ENCODE data around the gene LMO7. TPM values are rescaled to one million over a fixed set of nuclear protein-coding genes. Genes with fewer than 3 reads are reported as not detected.

The LMO7 gene
- total RNA-seq, 1 donor from 2014 or later, result 3.2 TPM

- intact Hi-C loops (cut with micrococcal nuclease), result no loop called here
- no peak overlapping the region for H3K27ac Mint-ChIP-seq
- H3K27me3 Mint-ChIP-seq (ENCODE audit: insufficient read depth), result no peaks in the 10 kb centered on the region
Measured at GRCh38 chr13:75811361-75811760, 175.2 kb downstream of the LMO7 start.

GRCh38 chr13:75811841-75812240, 175.7 kb downstream of the LMO7 start:
- Mint-ChIP-seq H3K4me1 (ENCODE audit: low read depth) (no peaks in the 10 kb centered on the region), H3K9me3 (no peaks in the 10 kb centered on the region), H3K27ac (no peak overlapping the region), H3K27me3 (ENCODE audit: insufficient read depth) (no peaks in the 10 kb centered on the region), H3K36me3 (ENCODE audit: low read depth) (no peaks in the 10 kb centered on the region), H3K4me3 (no peak overlapping the region)
- intact Hi-C loops (cut with micrococcal nuclease), result no loop called here
- no peak for DNase-seq (ENCODE audit: low spot score)

More at GRCh38 chr13:75811361-75811760, 175.2 kb downstream of the LMO7 start:
- Mint-ChIP-seq H3K4me3 (no peak overlapping the region), H3K4me1 (ENCODE audit: low read depth) (no peaks in the 10 kb centered on the region), H3K9me3 (no peaks in the 10 kb centered on the region), H3K36me3 (ENCODE audit: low read depth) (no peaks in the 10 kb centered on the region)
- DNase-seq (ENCODE audit: low spot score), result no peak

DNA sequence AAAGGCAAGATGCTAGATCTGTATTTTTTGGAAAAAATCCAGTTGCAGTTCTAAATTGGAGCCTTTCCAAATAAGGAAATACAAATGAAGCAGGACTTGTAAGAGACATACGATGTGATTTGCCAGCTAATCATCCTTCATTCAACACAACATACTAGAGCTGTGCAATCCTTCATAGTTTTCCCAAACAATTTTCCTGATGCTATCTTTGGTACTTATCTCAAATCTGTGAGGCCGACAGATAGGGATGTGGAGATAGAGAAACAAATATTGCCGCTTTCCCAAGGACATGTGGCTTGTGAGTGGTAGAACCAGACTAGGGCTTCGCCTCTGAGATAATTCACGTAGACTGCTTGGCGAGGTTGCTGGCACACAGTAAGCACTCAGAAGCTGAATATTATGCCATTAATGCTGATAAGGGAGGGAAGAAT, 176.6 kb downstream of the LMO7 start:
- H3K36me3 Mint-ChIP-seq (ENCODE audit: low read depth), result no peaks in the 10 kb centered on the region
- H3K9me3 Mint-ChIP-seq, result no peaks in the 10 kb centered on the region
- no peak for DNase-seq (ENCODE audit: low spot score)
- no peaks in the 10 kb centered on the region for H3K27me3 Mint-ChIP-seq (ENCODE audit: insufficient read depth)
- no peak overlapping the region for H3K4me3 Mint-ChIP-seq
- no peak overlapping the region for H3K27ac Mint-ChIP-seq
- H3K4me1 Mint-ChIP-seq (ENCODE audit: low read depth), result no peaks in the 10 kb centered on the region
- intact Hi-C loops (cut with micrococcal nuclease), result no loop called here

- no peak overlapping the region for H3K27ac Mint-ChIP-seq
- intact Hi-C loops (cut with micrococcal nuclease), result no loop called here
- H3K4me3 Mint-ChIP-seq, result no peak overlapping the region
- no peaks in the 10 kb centered on the region for H3K27me3 Mint-ChIP-seq (ENCODE audit: insufficient read depth)
- H3K9me3 Mint-ChIP-seq, result no peaks in the 10 kb centered on the region
- H3K36me3 Mint-ChIP-seq (ENCODE audit: low read depth), result no peaks in the 10 kb centered on the region
- DNase-seq (ENCODE audit: low spot score), result no peak
- H3K4me1 Mint-ChIP-seq (ENCODE audit: low read depth), result no peaks in the 10 kb centered on the region
Measured at GRCh38 chr13:75813323-75813722, 177.2 kb downstream of the LMO7 start.

GRCh38 chr13:75818179-75818967, 182.2 kb downstream of the LMO7 start:
- intact Hi-C loops (cut with micrococcal nuclease), result no loop called here
- Mint-ChIP-seq H3K27me3 (ENCODE audit: insufficient read depth) (no peaks in the 10 kb centered on the region), H3K4me3 (no peak overlapping the region), H3K9me3 (no peaks in the 10 kb centered on the region), H3K4me1 (ENCODE audit: low read depth) (no peaks in the 10 kb centered on the region), H3K27ac (no peak overlapping the region), H3K36me3 (ENCODE audit: low read depth) (no peaks in the 10 kb centered on the region)
- DNase-seq (ENCODE audit: low spot score), result no peak

- DNase-seq (ENCODE audit: low spot score), result no peak
- H3K27me3 Mint-ChIP-seq (ENCODE audit: insufficient read depth), result no peaks in the 10 kb centered on the region
- H3K36me3 Mint-ChIP-seq (ENCODE audit: low read depth), result no peaks in the 10 kb centered on the region
- H3K27ac Mint-ChIP-seq, result no peak overlapping the region
- intact Hi-C loops (cut with micrococcal nuclease), result no loop called here
- H3K9me3 Mint-ChIP-seq, result no peaks in the 10 kb centered on the region
- H3K4me1 Mint-ChIP-seq (ENCODE audit: low read depth), result no peaks in the 10 kb centered on the region
- H3K4me3 Mint-ChIP-seq, result no peak overlapping the region
Measured at GRCh38 chr13:75818968-75819225, 182.8 kb downstream of the LMO7 start.

DNA sequence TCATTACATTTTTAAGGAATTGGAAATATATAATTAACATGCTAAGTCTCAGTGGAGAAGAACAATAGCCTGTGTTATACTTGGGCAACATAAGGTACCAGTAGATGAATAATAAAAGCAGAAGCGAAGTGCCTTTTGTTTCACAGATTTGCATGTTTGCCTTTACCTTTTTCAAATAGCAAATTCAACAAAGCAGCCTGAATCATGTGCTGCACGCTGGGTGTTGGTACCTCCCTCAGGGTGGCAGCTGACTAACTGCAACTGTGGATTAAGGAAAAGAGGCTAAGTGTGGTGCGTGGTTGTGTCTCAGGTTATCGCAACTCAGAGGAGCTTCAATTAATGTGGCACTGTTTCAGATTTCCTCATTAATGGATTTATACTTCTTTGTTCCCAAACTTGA, 189.0 kb downstream of the LMO7 start:
- Mint-ChIP-seq H3K9me3 (no peaks in the 10 kb centered on the region), H3K27me3 (ENCODE audit: insufficient read depth) (no peaks in the 10 kb centered on the region), H3K4me1 (ENCODE audit: low read depth) (no peaks in the 10 kb centered on the region), H3K27ac (no peak overlapping the region), H3K4me3 (no peak overlapping the region), H3K36me3 (ENCODE audit: low read depth) (peaks cover 2% of the 10 kb centered on the region)
- intact Hi-C loops (cut with micrococcal nuclease), result no loop called here
- no peak for DNase-seq (ENCODE audit: low spot score)

GRCh38 chr13:75825594-75825993, 189.5 kb downstream of the LMO7 start:
- Mint-ChIP-seq H3K27me3 (ENCODE audit: insufficient read depth) (no peaks in the 10 kb centered on the region), H3K4me1 (ENCODE audit: low read depth) (no peaks in the 10 kb centered on the region), H3K36me3 (ENCODE audit: low read depth) (peaks cover 2% of the 10 kb centered on the region), H3K4me3 (no peak overlapping the region), H3K9me3 (peaks cover under 1% of the 10 kb centered on the region), H3K27ac (no peak overlapping the region)
- intact Hi-C loops (cut with micrococcal nuclease), result no loop called here
- DNase-seq (ENCODE audit: low spot score), result no peak

DNA sequence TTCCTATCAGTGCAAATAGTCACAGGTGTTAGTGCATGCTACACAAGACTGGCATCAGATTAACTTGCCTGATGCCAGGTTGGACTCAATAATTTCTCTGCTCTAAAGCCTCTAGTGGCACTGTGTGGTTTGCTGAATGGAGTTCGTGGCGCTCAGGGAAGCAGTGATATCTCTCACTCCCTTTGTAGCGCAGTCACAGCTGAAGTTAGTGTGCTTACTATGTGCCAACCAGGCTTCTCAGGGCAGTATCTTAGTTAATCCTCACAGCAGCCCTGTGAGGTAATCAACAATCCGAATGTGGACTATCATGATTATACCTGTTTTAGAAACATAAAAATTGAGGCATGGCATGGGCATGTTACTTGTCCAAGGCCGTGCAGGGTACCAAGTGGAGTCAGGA, 190.3 kb downstream of the LMO7 start:
- H3K9me3 Mint-ChIP-seq, result peaks cover 6% of the 10 kb centered on the region
- no peaks in the 10 kb centered on the region for H3K27me3 Mint-ChIP-seq (ENCODE audit: insufficient read depth)
- H3K4me3 Mint-ChIP-seq, result no peak overlapping the region
- peaks cover 5% of the 10 kb centered on the region for H3K36me3 Mint-ChIP-seq (ENCODE audit: low read depth)
- intact Hi-C loops (cut with micrococcal nuclease), result no loop called here
- no peaks in the 10 kb centered on the region for H3K4me1 Mint-ChIP-seq (ENCODE audit: low read depth)
- no peak for DNase-seq (ENCODE audit: low spot score)
- H3K27ac Mint-ChIP-seq, result no peak overlapping the region

- H3K36me3 Mint-ChIP-seq (ENCODE audit: low read depth), result peaks cover 5% of the 10 kb centered on the region
- no peak overlapping the region for H3K27ac Mint-ChIP-seq
- H3K4me3 Mint-ChIP-seq, result no peak overlapping the region
- H3K9me3 Mint-ChIP-seq, result peaks cover 6% of the 10 kb centered on the region
- H3K27me3 Mint-ChIP-seq (ENCODE audit: insufficient read depth), result no peaks in the 10 kb centered on the region
- no peak for DNase-seq (ENCODE audit: low spot score)
- no peaks in the 10 kb centered on the region for H3K4me1 Mint-ChIP-seq (ENCODE audit: low read depth)
- intact Hi-C loops (cut with micrococcal nuclease), result no loop called here
Measured at GRCh38 chr13:75829830-75830229, 193.7 kb downstream of the LMO7 start.

- H3K27me3 Mint-ChIP-seq (ENCODE audit: insufficient read depth), result no peaks in the 10 kb centered on the region
- H3K4me1 Mint-ChIP-seq (ENCODE audit: low read depth), result no peaks in the 10 kb centered on the region
- H3K36me3 Mint-ChIP-seq (ENCODE audit: low read depth), result peaks cover 5% of the 10 kb centered on the region
- peaks cover 6% of the 10 kb centered on the region for H3K9me3 Mint-ChIP-seq
- no peak for DNase-seq (ENCODE audit: low spot score)
- intact Hi-C loops (cut with micrococcal nuclease), result no loop called here
- H3K4me3 Mint-ChIP-seq, result no peak overlapping the region
- H3K27ac Mint-ChIP-seq, result no peak overlapping the region
Measured at GRCh38 chr13:75830842-75831241, 194.7 kb downstream of the LMO7 start.

DNA sequence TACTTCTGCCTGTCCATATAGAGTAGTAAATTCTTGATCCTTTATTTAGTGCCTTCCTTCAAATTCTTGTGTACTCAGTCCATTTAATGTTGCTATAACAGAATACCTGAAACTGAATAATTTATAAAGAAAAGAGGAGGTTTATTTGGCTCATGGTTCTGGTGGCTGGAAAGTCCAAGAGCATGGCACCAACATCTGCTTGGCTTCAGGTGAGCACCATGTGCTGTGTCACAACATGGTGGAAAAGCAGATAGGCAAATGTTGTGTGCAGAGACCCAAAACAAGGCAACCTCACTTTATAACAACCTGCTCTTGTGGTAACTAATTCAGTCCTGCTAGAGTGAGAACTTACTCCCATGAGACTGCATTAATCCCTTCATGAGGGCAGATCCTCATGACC, 195.3 kb downstream of the LMO7 start:
- intact Hi-C loops (cut with micrococcal nuclease), result no loop called here
- DNase-seq (ENCODE audit: low spot score), result no peak
- H3K4me3 Mint-ChIP-seq, result no peak overlapping the region
- H3K27ac Mint-ChIP-seq, result no peak overlapping the region
- H3K4me1 Mint-ChIP-seq (ENCODE audit: low read depth), result no peaks in the 10 kb centered on the region
- H3K36me3 Mint-ChIP-seq (ENCODE audit: low read depth), result peaks cover 5% of the 10 kb centered on the region
- peaks cover 6% of the 10 kb centered on the region for H3K9me3 Mint-ChIP-seq
- no peaks in the 10 kb centered on the region for H3K27me3 Mint-ChIP-seq (ENCODE audit: insufficient read depth)

DNA sequence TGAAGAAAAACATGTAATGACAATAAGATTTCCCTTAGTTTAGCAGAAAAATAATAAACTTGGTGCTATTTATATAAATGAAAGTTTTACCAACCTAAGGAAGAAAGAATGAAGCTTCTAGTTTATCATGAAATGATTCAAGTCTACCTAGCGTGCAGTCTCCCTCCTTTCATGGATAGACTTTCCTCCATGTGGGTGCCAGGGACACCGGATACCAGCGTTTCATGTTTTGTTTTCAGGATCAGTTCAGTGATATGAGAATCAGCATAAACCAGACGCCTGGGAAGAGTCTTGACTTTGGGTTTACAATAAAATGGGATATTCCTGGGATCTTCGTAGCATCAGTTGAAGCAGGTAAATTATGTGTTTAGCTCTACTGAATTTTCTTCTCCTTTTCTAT, 196.7 kb downstream of the LMO7 start:
- intact Hi-C loops (cut with micrococcal nuclease), result no loop called here
- Mint-ChIP-seq H3K36me3 (ENCODE audit: low read depth) (peaks cover 3% of the 10 kb centered on the region), H3K9me3 (peaks cover 6% of the 10 kb centered on the region), H3K27ac (no peak overlapping the region), H3K4me1 (ENCODE audit: low read depth) (no peaks in the 10 kb centered on the region), H3K4me3 (no peak overlapping the region), H3K27me3 (ENCODE audit: insufficient read depth) (no peaks in the 10 kb centered on the region)
- DNase-seq (ENCODE audit: low spot score), result no peak

GRCh38 chr13:75836441-75836840, 200.3 kb downstream of the LMO7 start:
- Mint-ChIP-seq H3K36me3 (ENCODE audit: low read depth) (peaks cover 3% of the 10 kb centered on the region), H3K4me3 (no peak overlapping the region), H3K27me3 (ENCODE audit: insufficient read depth) (no peaks in the 10 kb centered on the region), H3K4me1 (ENCODE audit: low read depth) (no peaks in the 10 kb centered on the region), H3K27ac (no peak overlapping the region), H3K9me3 (no peaks in the 10 kb centered on the region)
- intact Hi-C loops (cut with micrococcal nuclease), result no loop called here
- no peak for DNase-seq (ENCODE audit: low spot score)

Measured in activated T-helper 1 cell treated with anti-CD3 and anti-CD28 coated beads, Interleukin-12 subunit alpha, Interleukin-12 subunit beta, Interleukin-2, Interleukin-4 antibody, amounts not matched to agents 30 ng/mL and 10 ng/mL and 1 ng/mL, durations not matched to agents 14 hours and 24 hours and 36 hours (primary cell).